Cerebellar cortex (tissue), 1 donor: Measurements from ENCODE around the gene OSBPL10.

ENCODE experiments used
- DNase-seq: peaks from one replicate; pipeline ENCODE4 v3.0.0-alpha.2; 2015; ENCODE audit warnings: low spot score

The OSBPL10 gene

DNA sequence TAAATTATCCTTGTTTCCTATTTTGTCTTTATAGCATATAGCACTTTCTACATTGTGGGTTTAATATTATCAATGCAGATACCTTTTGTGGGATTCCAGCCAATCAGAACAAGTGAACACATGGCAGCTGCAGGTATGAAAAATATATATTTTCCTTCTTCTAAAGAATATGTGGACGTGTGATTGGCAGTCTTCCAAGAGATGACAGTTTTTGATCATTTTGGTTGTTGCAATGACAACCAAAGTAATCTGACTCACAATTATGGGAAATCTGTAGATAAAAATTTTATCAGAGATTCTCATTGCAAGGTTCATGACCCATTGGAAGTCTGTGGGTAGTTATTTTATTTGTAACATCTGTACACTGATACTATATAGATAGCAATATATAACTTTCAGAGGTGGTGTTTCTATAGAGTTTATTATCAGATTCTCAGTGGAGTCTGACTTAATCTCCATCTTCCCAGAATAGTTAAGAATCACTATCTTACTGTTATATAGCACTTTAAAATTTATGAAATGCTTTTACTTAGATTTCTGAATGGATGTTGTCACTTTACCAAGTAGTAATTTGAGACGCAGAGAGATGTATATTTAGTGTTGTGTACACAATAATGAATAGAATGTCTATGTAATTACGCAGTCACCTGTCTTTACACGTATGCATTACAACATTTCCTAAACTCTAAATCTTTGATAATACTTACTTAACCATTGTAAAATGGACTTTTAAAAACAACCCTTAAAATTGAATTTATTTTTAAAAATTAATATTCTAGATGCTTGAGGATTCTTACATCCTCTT lies 365.8 kb downstream of the OSBPL10 start:
- DNase-seq = no peak

DNA sequence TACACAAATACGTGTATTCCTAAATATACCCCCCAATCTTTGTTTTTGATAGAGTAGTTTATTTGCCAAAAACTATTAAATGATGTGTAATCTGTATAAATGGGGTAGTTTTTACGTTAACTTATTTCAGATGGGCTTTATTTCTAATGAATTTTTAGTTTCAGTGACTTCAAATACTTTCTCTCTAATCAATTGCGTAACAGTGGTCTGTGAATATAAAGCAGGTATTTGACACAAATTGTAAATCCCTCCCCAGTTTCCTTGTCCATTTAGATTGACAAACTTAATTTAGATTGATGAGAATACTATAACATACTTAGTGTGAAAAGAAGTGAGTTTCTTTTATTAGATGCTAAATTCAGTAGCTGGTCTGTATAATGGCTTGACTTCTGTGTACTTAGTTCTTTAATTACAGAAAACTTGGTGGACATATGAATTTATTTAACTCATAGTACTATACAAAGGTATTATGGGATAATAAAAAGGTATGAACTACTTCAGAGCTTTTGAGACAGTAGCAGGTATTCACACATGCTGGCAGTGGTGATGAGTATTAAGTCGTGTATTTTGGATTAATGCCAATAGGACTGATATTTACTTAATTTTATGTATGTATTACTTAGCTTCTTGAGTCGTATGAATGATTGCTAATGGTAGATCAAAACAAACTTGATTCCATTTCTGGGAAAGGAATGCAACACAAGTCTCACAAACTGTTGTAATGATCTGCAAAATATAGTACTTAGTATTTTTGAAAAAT lies 366.7 kb downstream of the OSBPL10 start:
- no peak for DNase-seq

DNA sequence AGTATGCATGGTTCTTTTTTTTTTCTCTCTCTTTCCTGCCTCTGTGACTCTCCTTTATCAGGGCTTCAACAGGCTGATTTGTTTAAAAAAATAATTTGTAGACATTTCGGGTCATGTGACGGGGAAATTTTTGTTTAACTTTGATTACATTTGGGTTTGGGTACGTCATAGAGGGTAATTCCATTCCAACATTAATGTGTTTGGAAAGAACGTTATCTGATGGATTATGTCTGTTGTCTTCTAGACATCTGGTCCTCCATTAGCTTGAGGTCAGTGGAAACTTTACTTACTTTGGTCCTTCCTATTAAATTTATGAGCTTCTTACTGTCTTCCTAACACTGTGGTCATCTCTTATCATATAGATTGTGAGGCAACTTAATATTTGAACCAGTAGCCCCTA lies 367.4 kb downstream of the OSBPL10 start:
- no peak for DNase-seq

DNA sequence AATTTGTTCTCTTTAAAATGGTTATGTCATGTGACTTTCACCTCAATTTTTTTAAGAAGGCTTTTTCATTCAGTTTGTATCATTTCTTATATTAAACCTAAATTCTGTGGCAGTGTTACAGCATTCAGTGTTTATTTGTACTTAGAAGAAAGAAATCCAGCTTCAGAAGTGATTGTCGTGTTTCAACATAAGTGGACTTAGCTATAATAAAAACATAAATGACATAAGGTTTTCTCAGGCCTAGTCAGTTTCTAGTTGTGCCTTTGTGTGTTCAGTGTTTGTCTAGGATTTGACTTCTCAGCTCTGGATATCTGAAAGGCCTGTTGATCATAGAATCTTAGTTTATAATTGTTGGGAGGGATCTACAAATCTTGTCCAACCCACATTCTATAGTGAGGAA lies 367.9 kb downstream of the OSBPL10 start:
- DNase-seq = no peak
